ENCODE results near the gene DRC7. TPM values are rescaled to one million over a fixed set of nuclear protein-coding genes. Genes with fewer than 3 reads are reported as not detected.

Gene DRC7
- total RNA-seq, 2 experiments from 2014 or later: not detected

GRCh38 chr16:57663436-57663835 lies 31.2 kb upstream of the DRC7 start:
- no peaks in the 10 kb centered on the region for H3K9me3 Mint-ChIP-seq
- intact Hi-C loops (cut with micrococcal nuclease): no loop called here
- no peaks in the 10 kb centered on the region for H3K36me3 Mint-ChIP-seq
- no peak overlapping the region for H3K27ac Mint-ChIP-seq
- no peak for DNase-seq
- no peaks in the 10 kb centered on the region for H3K27me3 Mint-ChIP-seq
- POLR2A ChIA-PET: no interaction called here
- no peak overlapping the region for H3K4me3 Mint-ChIP-seq
- CTCF ChIA-PET: interaction anchor here (0.7 to 0.8 kb wide), 2 partner anchors 14 to 16 kb away, joined by 3 to 4 read pairs; no protein-coding TSS in a partner anchor
- no peaks in the 10 kb centered on the region for H3K4me1 Mint-ChIP-seq (ENCODE audit: low read depth)

GRCh38 chr16:57663917-57664661 lies 30.5 kb upstream of the DRC7 start:
- intact Hi-C loops (cut with micrococcal nuclease): no loop called here

GRCh38 chr16:57664662-57665025 lies 30.0 kb upstream of the DRC7 start:
- no peak overlapping the region for H3K27ac Mint-ChIP-seq
- no peaks in the 10 kb centered on the region for H3K36me3 Mint-ChIP-seq
- ChIA-PET POLR2A (no interaction called here), CTCF (no interaction called here)
- intact Hi-C loops (cut with micrococcal nuclease): no loop called here
- H3K4me3 Mint-ChIP-seq: no peak overlapping the region
- no peak for DNase-seq
- no peaks in the 10 kb centered on the region for H3K9me3 Mint-ChIP-seq
- no peaks in the 10 kb centered on the region for H3K27me3 Mint-ChIP-seq
- no peaks in the 10 kb centered on the region for H3K4me1 Mint-ChIP-seq (ENCODE audit: low read depth)

More at GRCh38 chr16:57663917-57664661, 30.5 kb upstream of the DRC7 start:
- no peaks in the 10 kb centered on the region for H3K9me3 Mint-ChIP-seq
- no peak overlapping the region for H3K27ac Mint-ChIP-seq
- no peak overlapping the region for H3K4me3 Mint-ChIP-seq
- ChIA-PET POLR2A (no interaction called here), CTCF (interaction anchor here (0.7 to 0.8 kb wide), 2 partner anchors 15 to 17 kb away, joined by 3 to 4 read pairs; no protein-coding TSS in a partner anchor)
- no peaks in the 10 kb centered on the region for H3K27me3 Mint-ChIP-seq
- DNase-seq: no peak
- no peaks in the 10 kb centered on the region for H3K4me1 Mint-ChIP-seq (ENCODE audit: low read depth)
- H3K36me3 Mint-ChIP-seq: no peaks in the 10 kb centered on the region

- H3K9me3 Mint-ChIP-seq: no peaks in the 10 kb centered on the region
- H3K27me3 Mint-ChIP-seq: no peaks in the 10 kb centered on the region
- POLR2A ChIA-PET: no interaction called here
- DNase-seq: no peak
- no peak overlapping the region for H3K27ac Mint-ChIP-seq
- no peaks in the 10 kb centered on the region for H3K36me3 Mint-ChIP-seq
- CTCF ChIA-PET: interaction anchor here (0.7 kb wide), 1 partner anchor 17 kb away, joined by 3 read pairs; no protein-coding TSS in a partner anchor
- H3K4me1 Mint-ChIP-seq (ENCODE audit: low read depth): no peaks in the 10 kb centered on the region
- intact Hi-C loops (cut with micrococcal nuclease): no loop called here
- no peak overlapping the region for H3K4me3 Mint-ChIP-seq
Measured at GRCh38 chr16:57665541-57665940, 29.1 kb upstream of the DRC7 start.

- no peaks in the 10 kb centered on the region for H3K4me1 Mint-ChIP-seq (ENCODE audit: low read depth)
- ChIA-PET POLR2A (no interaction called here), CTCF (no interaction called here)
- H3K27me3 Mint-ChIP-seq: peaks cover 2% of the 10 kb centered on the region
- no peaks in the 10 kb centered on the region for H3K9me3 Mint-ChIP-seq
- H3K4me3 Mint-ChIP-seq: no peak overlapping the region
- no peaks in the 10 kb centered on the region for H3K36me3 Mint-ChIP-seq
- intact Hi-C loops (cut with micrococcal nuclease): no loop called here
- H3K27ac Mint-ChIP-seq: no peak overlapping the region
- DNase-seq: no peak
Measured at GRCh38 chr16:57666353-57667047, 28.1 kb upstream of the DRC7 start.

- Mint-ChIP-seq H3K27me3 (peaks cover 2% of the 10 kb centered on the region), H3K36me3 (no peaks in the 10 kb centered on the region), H3K9me3 (no peaks in the 10 kb centered on the region), H3K4me3 (no peak overlapping the region), H3K27ac (no peak overlapping the region), H3K4me1 (ENCODE audit: low read depth) (no peaks in the 10 kb centered on the region)
- ChIA-PET CTCF (interaction anchor here (1.4 kb wide), 1 partner anchor 91 kb away, joined by 7 read pairs; no protein-coding TSS in a partner anchor), POLR2A (no interaction called here)
- intact Hi-C loops (cut with micrococcal nuclease): no loop called here
- DNase-seq: no peak
Measured at GRCh38 chr16:57667048-57667525, 27.5 kb upstream of the DRC7 start.

- intact Hi-C loops (cut with micrococcal nuclease): no loop called here
- H3K4me1 Mint-ChIP-seq (ENCODE audit: low read depth): no peaks in the 10 kb centered on the region
- no peak overlapping the region for H3K4me3 Mint-ChIP-seq
- DNase-seq: no peak
- peaks cover 2% of the 10 kb centered on the region for H3K27me3 Mint-ChIP-seq
- POLR2A ChIA-PET: no interaction called here
- H3K27ac Mint-ChIP-seq: no peak overlapping the region
- H3K9me3 Mint-ChIP-seq: no peaks in the 10 kb centered on the region
- CTCF ChIA-PET: interaction anchor here (1.4 kb wide), 1 partner anchor 91 kb away, joined by 7 read pairs; no protein-coding TSS in a partner anchor
- no peaks in the 10 kb centered on the region for H3K36me3 Mint-ChIP-seq
Measured at GRCh38 chr16:57667526-57668262, 26.9 kb upstream of the DRC7 start.

GRCh38 chr16:57668263-57668571 lies 26.4 kb upstream of the DRC7 start, which contains the start of gene ADGRG3:
TSS of gene ADGRG3 (plus strand) at chr16:57668306. CDS start at chr16:57668348, 42 bp downstream.
- intact Hi-C loops (cut with micrococcal nuclease): no loop called here
- Mint-ChIP-seq H3K36me3 (no peaks in the 10 kb centered on the region), H3K9me3 (no peaks in the 10 kb centered on the region), H3K27me3 (peaks cover 2% of the 10 kb centered on the region), H3K4me1 (ENCODE audit: low read depth) (no peaks in the 10 kb centered on the region), H3K4me3 (no peak within 1 kb of the TSS), H3K27ac (no peak within 1 kb of the TSS)
- POLR2A ChIA-PET: no interaction called here
- DNase-seq: no peak
- CTCF ChIA-PET: interaction anchor here (1.4 kb wide), 1 partner anchor 92 kb away, joined by 7 read pairs; no protein-coding TSS in a partner anchor

- intact Hi-C loops (cut with micrococcal nuclease): no loop called here
- Mint-ChIP-seq H3K4me3 (no peak overlapping the region), H3K9me3 (no peaks in the 10 kb centered on the region), H3K4me1 (ENCODE audit: low read depth) (no peaks in the 10 kb centered on the region), H3K27ac (no peak overlapping the region), H3K27me3 (peaks cover 2% of the 10 kb centered on the region), H3K36me3 (no peaks in the 10 kb centered on the region)
- ChIA-PET CTCF (no interaction called here), POLR2A (no interaction called here)
- no peak for DNase-seq
Measured at GRCh38 chr16:57668630-57669475, 25.8 kb upstream of the DRC7 start.

GRCh38 chr16:57669476-57670162 lies 25.0 kb upstream of the DRC7 start:
- POLR2A ChIA-PET: no interaction called here
- H3K27me3 Mint-ChIP-seq: peaks cover 2% of the 10 kb centered on the region
- H3K9me3 Mint-ChIP-seq: no peaks in the 10 kb centered on the region
- H3K4me3 Mint-ChIP-seq: no peak overlapping the region
- H3K4me1 Mint-ChIP-seq (ENCODE audit: low read depth): no peaks in the 10 kb centered on the region
- no peaks in the 10 kb centered on the region for H3K36me3 Mint-ChIP-seq
- no peak for DNase-seq
- CTCF ChIA-PET: no interaction called here
- no peak overlapping the region for H3K27ac Mint-ChIP-seq
- intact Hi-C loops (cut with micrococcal nuclease): no loop called here

- no peaks in the 10 kb centered on the region for H3K4me1 Mint-ChIP-seq (ENCODE audit: low read depth)
- ChIA-PET CTCF (no interaction called here), POLR2A (no interaction called here)
- H3K27me3 Mint-ChIP-seq: peaks cover 2% of the 10 kb centered on the region
- H3K36me3 Mint-ChIP-seq: no peaks in the 10 kb centered on the region
- intact Hi-C loops (cut with micrococcal nuclease): no loop called here
- no peak overlapping the region for H3K4me3 Mint-ChIP-seq
- DNase-seq: no peak
- H3K9me3 Mint-ChIP-seq: no peaks in the 10 kb centered on the region
- H3K27ac Mint-ChIP-seq: no peak overlapping the region
Measured at GRCh38 chr16:57670196-57670595, 24.4 kb upstream of the DRC7 start.

Data from activated CD4-positive, alpha-beta memory T cell treated with anti-CD3 and anti-CD28 coated beads for 36 hours (primary cell).